DND-41 (cell line): ENCODE data around the gene CCDC88A.
"Not testable (repeated sequence)": the region's sequence is repeated elsewhere in the genome, so short reads cannot be mapped to it uniquely, and the experiment has no call there.

Source experiments
- ATAC-seq: fragments of 200-7000 bp; cut with Tn5 transposase; 3 replicates; pipeline ENCODE4 v1.9.1; 2021; ENCODE audit warnings: low read depth; ENCODE audit not compliant: insufficient read depth
- DNase-seq: peaks from one replicate; pipeline ENCODE4 v3.0.0-alpha.2; 2020
- H2AFZ ChIP-seq: 2 replicates; pipeline ENCODE4 v1.6.0; 2012; ENCODE audit warnings: low read depth, low read length
- H3K27ac ChIP-seq: 2 replicates; pipeline ENCODE4 v1.5.1; 2012; ENCODE audit warnings: low read length, inconsistent platforms
- H3K27me3 ChIP-seq: fragments of 200-600 bp; sonication (generic); 2 replicates; pipeline ENCODE4 v1.6.0; 2012; ENCODE audit warnings: low read length, mild to moderate bottlenecking, inconsistent platforms; ENCODE audit not compliant: insufficient read depth, poor library complexity
- H3K36me3 ChIP-seq: 2 replicates; pipeline ENCODE4 v1.5.1; 2012; ENCODE audit warnings: low read length, inconsistent platforms; ENCODE audit not compliant: insufficient read depth
- H3K4me1 ChIP-seq: 2 replicates; pipeline ENCODE4 v1.5.1; 2012; ENCODE audit warnings: mild to moderate bottlenecking, low read length; ENCODE audit not compliant: insufficient read depth
- H3K4me2 ChIP-seq: 2 replicates; pipeline ENCODE4 v1.6.0; 2012; ENCODE audit warnings: mild to moderate bottlenecking, moderate library complexity, low read length, inconsistent platforms; ENCODE audit not compliant: insufficient read depth
- H3K4me3 ChIP-seq, 2 experiments: fragments of 200-600 bp in 1 of 2; shearing (Covaris generic) in 1 of 2; 2 replicates each; pipeline ENCODE4 v1.5.1; 2012 to 2016; ENCODE audit warnings: inconsistent platforms in 2 of 2, low read length in 2 of 2, mild to moderate bottlenecking in 2 of 2, low read depth in 1 of 2, moderate library complexity in 1 of 2
- H3K79me2 ChIP-seq: 2 replicates; pipeline ENCODE4 v1.6.0; 2012; ENCODE audit warnings: low read length, inconsistent platforms; ENCODE audit not compliant: insufficient read depth
- H3K9ac ChIP-seq: 2 replicates; pipeline ENCODE4 v1.6.0; 2012; ENCODE audit warnings: low read depth, mild to moderate bottlenecking, inconsistent platforms, low read length, moderate library complexity
- H3K9me3 ChIP-seq: 2 replicates; pipeline ENCODE4 v1.5.1; 2012; ENCODE audit warnings: low read length, moderate library complexity, mild to moderate bottlenecking, inconsistent platforms; ENCODE audit not compliant: insufficient read depth, severe bottlenecking
- H4K20me1 ChIP-seq: 2 replicates; pipeline ENCODE4 v1.6.0; 2012; ENCODE audit warnings: low read length; ENCODE audit not compliant: insufficient read depth
- EZH2 ChIP-seq: IDR thresholded peaks from 3 replicates; pipeline ENCODE4 v1.6.1; 2012; ENCODE audit warnings: borderline replicate concordance, low read depth, mild to moderate bottlenecking, moderate library complexity, low read length, inconsistent platforms; ENCODE audit not compliant: severe bottlenecking
- TF ChIP-seq, protein P1 (sequence below): IDR thresholded peaks from 2 replicates; pipeline ENCODE4 v1.5.1; 2012; ENCODE audit warnings: borderline replicate concordance, low read length, moderate library complexity, mild to moderate bottlenecking; ENCODE audit not compliant: poor library complexity, severe bottlenecking; ENCODE audit errors: extremely low read depth

The CCDC88A gene

GRCh38 chr2:55277310-55277709 is 142.3 kb downstream of the CCDC88A start:
- Histone ChIP-seq H4K20me1 (no peaks in the 10 kb centered on the region), H2AFZ (no peak overlapping the region), H3K79me2 (peaks cover 1% of the 10 kb centered on the region), H3K4me2 (no peak overlapping the region), H3K4me1 (peaks cover 9% of the 10 kb centered on the region), H3K9ac (no peak overlapping the region), H3K27ac (no peak overlapping the region), H3K36me3 (no peaks in the 10 kb centered on the region), H3K27me3 (no peaks in the 10 kb centered on the region), H3K9me3 (no peaks in the 10 kb centered on the region), H3K4me3 (no peak overlapping the region)
- DNase-seq (no peak), ATAC-seq (no peak)
- TF ChIP-seq, protein P1, sequence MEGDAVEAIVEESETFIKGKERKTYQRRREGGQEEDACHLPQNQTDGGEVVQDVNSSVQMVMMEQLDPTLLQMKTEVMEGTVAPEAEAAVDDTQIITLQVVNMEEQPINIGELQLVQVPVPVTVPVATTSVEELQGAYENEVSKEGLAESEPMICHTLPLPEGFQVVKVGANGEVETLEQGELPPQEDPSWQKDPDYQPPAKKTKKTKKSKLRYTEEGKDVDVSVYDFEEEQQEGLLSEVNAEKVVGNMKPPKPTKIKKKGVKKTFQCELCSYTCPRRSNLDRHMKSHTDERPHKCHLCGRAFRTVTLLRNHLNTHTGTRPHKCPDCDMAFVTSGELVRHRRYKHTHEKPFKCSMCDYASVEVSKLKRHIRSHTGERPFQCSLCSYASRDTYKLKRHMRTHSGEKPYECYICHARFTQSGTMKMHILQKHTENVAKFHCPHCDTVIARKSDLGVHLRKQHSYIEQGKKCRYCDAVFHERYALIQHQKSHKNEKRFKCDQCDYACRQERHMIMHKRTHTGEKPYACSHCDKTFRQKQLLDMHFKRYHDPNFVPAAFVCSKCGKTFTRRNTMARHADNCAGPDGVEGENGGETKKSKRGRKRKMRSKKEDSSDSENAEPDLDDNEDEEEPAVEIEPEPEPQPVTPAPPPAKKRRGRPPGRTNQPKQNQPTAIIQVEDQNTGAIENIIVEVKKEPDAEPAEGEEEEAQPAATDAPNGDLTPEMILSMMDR, result no peak
- TF ChIP-seq EZH2, result no peak

- not testable (repeated sequence) for H4K20me1 ChIP-seq, H2AFZ ChIP-seq, H3K9me3 ChIP-seq, DNase-seq, ATAC-seq, H3K4me2 ChIP-seq, H3K27me3 ChIP-seq, H3K9ac ChIP-seq, H3K27ac ChIP-seq, H3K4me3 ChIP-seq, H3K36me3 ChIP-seq, H3K79me2 ChIP-seq
- peaks cover 12% of the 10 kb centered on the region for H3K4me1 ChIP-seq
Measured at GRCh38 chr2:55274346-55274745, 145.3 kb downstream of the CCDC88A start.

DNA sequence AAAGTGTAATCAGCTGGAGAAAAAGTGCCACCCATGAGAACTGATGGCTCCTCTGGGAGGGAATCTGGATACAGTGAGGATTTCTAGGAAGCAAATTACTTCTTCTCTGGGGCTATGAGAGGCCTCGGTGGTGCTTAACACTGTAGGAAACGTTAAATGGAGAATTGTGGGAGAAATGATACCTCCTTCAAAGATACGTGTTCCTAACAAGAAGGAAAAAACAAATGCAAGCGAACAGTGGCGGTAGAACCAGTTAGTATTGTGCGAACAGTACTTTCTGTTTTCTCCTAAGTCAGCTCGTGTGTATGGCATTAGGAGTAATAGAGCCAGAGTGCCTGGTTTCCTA is 150.0 kb downstream of the CCDC88A start:
- TF ChIP-seq, protein P1, result no peak
- no peak for TF ChIP-seq EZH2
- peaks cover 7% of the 10 kb centered on the region for H3K36me3 ChIP-seq
- H3K27me3 ChIP-seq, result no peaks in the 10 kb centered on the region
- ATAC-seq (no peak), DNase-seq (no peak)
- H3K4me3 ChIP-seq, result peak overlapping the region; percentile 72 to 91
- H3K4me2 ChIP-seq, result peak overlapping the region; percentile 88
- H3K9me3 ChIP-seq, result no peaks in the 10 kb centered on the region
- no peaks in the 10 kb centered on the region for H4K20me1 ChIP-seq
- peaks cover 26% of the 10 kb centered on the region for H3K79me2 ChIP-seq
- H3K27ac ChIP-seq, result peak overlapping the region; percentile 93
- H3K9ac ChIP-seq, result peak overlapping the region; percentile 74
- H2AFZ ChIP-seq, result peak overlapping the region; percentile 94
- H3K4me1 ChIP-seq, result peaks cover 23% of the 10 kb centered on the region

DNA sequence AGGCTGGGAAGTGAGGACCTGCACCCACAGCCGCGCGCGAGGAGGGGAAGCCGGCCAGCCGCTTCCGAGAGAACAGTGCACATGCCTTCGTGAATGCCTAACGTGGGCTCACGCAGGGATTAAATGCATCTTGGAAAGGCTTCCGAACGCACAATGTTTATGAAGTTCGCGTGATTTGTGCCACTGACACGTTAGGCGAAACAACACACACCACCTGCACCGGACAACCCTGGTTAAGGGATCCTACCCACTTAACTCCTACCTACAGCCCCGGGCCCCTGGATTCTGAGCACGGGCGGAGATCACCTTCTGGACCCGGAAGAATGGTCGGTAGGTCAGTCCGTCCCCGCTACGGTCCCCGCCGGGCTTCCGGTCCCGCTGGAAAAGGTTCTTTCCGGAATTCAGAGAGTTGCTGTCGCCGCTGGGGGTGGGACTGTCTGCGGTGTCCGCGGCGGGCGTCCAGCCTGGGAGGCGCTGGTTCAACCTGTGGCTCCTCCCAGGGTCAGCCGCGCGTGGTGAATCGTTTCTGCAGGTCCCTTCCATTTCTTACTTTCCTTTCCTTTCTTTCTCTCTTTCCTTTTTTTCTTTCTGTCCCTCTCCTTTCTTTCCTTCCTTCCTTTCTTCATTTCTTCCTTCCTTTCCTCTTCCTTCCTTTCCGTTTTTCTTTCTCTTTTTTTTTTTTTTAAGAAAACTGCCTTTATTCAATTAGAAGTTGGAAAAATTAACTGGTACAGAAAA is 150.6 kb downstream of the CCDC88A start, which contains the start of gene MTIF2:
MTIF2 (minus strand) TSS at position 325 of the 738 bp plus-strand sequence. CDS start 5,373 bp downstream, outside the sequence.
- H3K4me1 ChIP-seq, result peaks cover 23% of the 10 kb centered on the region
- H3K4me2 ChIP-seq, result peak within 1 kb of the TSS; percentile 88
- H3K27me3 ChIP-seq, result no peaks in the 10 kb centered on the region
- H2AFZ ChIP-seq, result peak within 1 kb of the TSS; percentile 94
- H3K79me2 ChIP-seq, result peaks cover 26% of the 10 kb centered on the region
- ATAC-seq, result peak; percentile 94
- TF ChIP-seq, protein P1, result peak; percentile 18
- no peak for TF ChIP-seq EZH2
- no peaks in the 10 kb centered on the region for H4K20me1 ChIP-seq
- H3K9ac ChIP-seq, result peak within 1 kb of the TSS; percentile 74
- DNase-seq, result peak; percentile 91
- H3K4me3 ChIP-seq, result peak within 1 kb of the TSS; percentile 72 to 91
- H3K9me3 ChIP-seq, result no peaks in the 10 kb centered on the region
- H3K36me3 ChIP-seq, result peaks cover 7% of the 10 kb centered on the region
- peak within 1 kb of the TSS; percentile 93 for H3K27ac ChIP-seq
